Globus pallidus (tissue), 1 donor: ENCODE measurements around the gene ATP2B2.

Experiments
- DNase-seq: peaks from one replicate; pipeline ENCODE4 v3.0.0-alpha.2; 2015; ENCODE audit warnings: low spot score

ATP2B2 gene

GRCh38 chr3:10529809-10530208 lies 24.4 kb upstream of the ATP2B2 start:
- DNase-seq: no peak

GRCh38 chr3:10528046-10528445 lies 22.7 kb upstream of the ATP2B2 start:
- DNase-seq: no peak

- DNase-seq: no peak
These were observed 22.1 kb upstream of the ATP2B2 start for GRCh38 chr3:10527295-10528001.

GRCh38 chr3:10526366-10526765 lies 21.0 kb upstream of the ATP2B2 start:
- DNase-seq: no peak

GRCh38 chr3:10524799-10525301 lies 19.5 kb upstream of the ATP2B2 start:
- DNase-seq: no peak

- DNase-seq: no peak
These were observed 18.9 kb upstream of the ATP2B2 start for GRCh38 chr3:10524270-10524669.

GRCh38 chr3:10523561-10523960 lies 18.2 kb upstream of the ATP2B2 start:
- DNase-seq: no peak

- no peak for DNase-seq
These were observed 17.4 kb upstream of the ATP2B2 start for GRCh38 chr3:10522646-10523303.

GRCh38 chr3:10521772-10522441 lies 16.5 kb upstream of the ATP2B2 start:
- DNase-seq: no peak

GRCh38 chr3:10520072-10520471 lies 14.7 kb upstream of the ATP2B2 start:
- DNase-seq: no peak

GRCh38 chr3:10519236-10519635 lies 13.8 kb upstream of the ATP2B2 start:
- no peak for DNase-seq

GRCh38 chr3:10518506-10519150 lies 13.2 kb upstream of the ATP2B2 start:
- DNase-seq: no peak

GRCh38 chr3:10517627-10518026 lies 12.2 kb upstream of the ATP2B2 start:
- DNase-seq: no peak

GRCh38 chr3:10516544-10517452 lies 11.4 kb upstream of the ATP2B2 start:
- DNase-seq: no peak

GRCh38 chr3:10515884-10516495 lies 10.6 kb upstream of the ATP2B2 start:
- no peak for DNase-seq

- DNase-seq: no peak
These were observed 10.0 kb upstream of the ATP2B2 start for GRCh38 chr3:10515396-10515795.

GRCh38 chr3:10514407-10515069 lies 9.2 kb upstream of the ATP2B2 start:
- DNase-seq: no peak

- DNase-seq: no peak
These were observed 7.9 kb upstream of the ATP2B2 start for GRCh38 chr3:10513306-10513705.

- DNase-seq: no peak
These were observed 7.3 kb upstream of the ATP2B2 start for GRCh38 chr3:10512687-10513086.

GRCh38 chr3:10511809-10512494 lies 6.6 kb upstream of the ATP2B2 start:
- no peak for DNase-seq
